Stimulated activated CD4-positive, alpha-beta T cell treated with anti-CD3 and anti-CD28 coated beads, Interleukin-12 subunit alpha, Interleukin-12 subunit beta, amount 100 ng/mL, for 48 hours (primary cell): ENCODE measurements around the gene MUL1.

Experiments used
- DNase-seq, 3 donors: peaks; one replicate each; pipeline ENCODE4 v3.0.0-alpha.2; 2020; ENCODE audit warnings: low read depth in 2 of 3, low spot score in 1 of 3

MUL1 gene

DNA sequence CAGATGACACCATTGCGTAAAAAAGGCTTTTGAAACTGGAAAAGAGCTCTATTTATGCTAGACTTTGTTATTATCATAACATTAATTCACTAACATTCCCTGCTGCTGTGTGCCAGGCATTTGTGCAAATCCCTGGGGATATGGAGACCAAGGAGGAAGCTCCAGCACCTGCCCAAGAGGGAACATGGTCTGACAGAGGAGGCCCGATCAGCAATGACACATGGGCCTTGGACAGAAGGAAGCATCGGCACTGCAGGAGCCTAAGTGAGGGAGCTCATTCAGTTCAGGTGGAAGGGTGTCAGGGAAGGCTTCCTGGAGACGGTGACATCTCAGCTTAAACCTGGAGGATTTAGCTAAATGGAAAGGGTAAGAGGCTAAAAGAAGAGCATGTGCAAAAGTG lies 35.8 kb downstream of the MUL1 start:
- DNase-seq = no peak

DNA sequence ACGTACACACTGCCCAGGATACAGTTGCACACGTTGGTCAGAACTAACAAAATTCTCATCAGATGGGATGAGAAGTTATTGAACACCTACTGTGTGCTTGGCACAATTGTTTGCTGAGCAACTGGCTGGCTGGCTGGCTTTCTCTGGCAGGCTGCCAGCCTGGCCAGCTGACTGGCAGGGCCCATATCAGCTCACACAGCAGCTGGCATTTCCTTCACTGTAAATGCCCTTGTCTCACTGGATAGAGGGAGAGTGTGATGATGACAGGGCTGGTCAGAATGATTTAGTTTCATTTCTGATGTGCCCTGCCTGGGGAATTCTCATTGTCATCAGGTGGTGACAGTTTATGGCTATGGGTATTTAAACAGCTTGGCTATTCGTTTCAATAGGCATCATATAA lies 37.8 kb downstream of the MUL1 start:
- no peak for DNase-seq

DNA sequence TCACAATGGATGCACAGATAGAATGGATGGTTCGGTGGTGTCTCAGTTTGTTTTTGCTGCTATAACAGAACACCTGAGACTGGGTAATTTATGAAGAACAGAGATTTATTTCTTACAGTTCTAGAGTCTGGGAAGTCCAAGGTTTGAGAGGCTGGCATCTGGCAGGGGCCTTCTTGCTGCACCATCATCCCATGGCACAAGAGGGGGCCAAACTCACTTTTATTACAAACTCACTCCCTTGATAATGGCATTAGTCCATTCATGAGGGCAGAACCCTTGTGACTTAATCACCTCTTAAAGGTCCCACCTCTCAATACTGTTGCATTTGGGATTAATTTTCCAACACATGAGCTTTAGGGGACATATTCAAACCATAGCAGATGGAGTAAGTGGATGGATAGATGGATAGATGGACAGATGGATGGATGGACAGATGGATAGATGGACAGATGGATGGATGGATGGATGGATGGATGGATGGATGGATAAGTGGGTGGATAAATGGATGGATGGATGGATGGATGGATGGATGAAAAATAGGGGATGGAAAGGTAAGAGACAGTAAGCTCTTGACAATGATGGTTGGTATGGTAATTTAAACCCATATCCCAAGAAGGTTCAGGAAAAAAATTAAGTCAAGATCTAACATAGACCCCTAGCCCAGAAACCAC lies 38.4 kb downstream of the MUL1 start:
- DNase-seq = no peak

DNA sequence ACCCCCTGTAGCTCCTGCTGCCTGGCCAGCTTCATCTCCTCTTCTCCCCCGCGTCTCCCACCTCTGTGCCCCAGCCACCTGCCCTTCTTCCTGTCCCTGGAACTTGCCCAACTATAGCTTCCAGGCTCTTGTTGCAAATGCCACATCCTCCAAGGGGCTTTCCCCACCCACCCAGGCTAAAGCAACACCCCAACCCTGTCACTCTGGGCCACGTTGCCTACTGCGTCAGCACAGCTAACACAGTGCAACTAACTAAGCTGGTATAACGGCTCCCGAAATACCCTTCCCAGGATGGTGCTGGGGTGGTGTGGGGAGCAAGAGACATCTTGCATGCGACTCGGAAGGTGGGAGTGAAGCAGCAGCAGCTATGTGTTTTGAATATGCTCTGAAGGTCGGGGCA lies 41.7 kb downstream of the MUL1 start:
- no peak for DNase-seq

DNA sequence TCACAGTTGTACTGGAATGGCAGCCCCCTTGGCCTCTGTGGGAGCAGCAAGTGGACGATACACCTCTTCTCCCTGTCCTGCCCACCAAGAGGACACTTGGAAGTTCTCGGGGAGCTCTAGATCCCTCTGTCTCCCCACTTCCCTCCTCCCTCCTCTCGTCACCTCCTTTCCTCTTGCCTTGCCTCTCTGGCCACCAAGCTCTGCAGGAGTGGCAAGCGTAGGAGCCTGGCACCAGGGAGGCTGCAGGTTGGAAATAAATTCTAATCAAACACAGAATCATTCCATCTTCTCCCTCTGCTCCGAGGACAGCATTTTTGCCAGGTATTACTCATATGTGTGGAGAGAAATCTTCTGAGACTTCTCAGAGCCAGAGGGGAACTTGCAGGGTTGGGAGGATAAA lies 42.8 kb downstream of the MUL1 start:
- no peak for DNase-seq

DNA sequence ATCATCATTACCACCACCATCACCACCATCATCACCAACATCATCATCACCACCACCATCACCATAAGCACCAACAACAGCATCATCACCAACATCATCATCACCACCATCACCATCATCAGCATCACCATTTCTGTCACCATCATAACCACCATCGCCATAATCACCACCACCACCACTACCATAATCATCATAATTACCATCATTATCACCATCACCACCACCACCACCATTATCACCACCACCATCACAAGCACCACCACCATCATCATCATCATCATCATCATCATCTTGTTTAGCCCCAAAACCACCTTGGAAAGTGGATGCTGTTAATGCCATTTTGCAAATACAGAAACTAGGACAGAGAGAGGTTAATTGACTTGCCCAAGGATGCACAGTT lies 44.4 kb downstream of the MUL1 start:
- DNase-seq = no peak

DNA sequence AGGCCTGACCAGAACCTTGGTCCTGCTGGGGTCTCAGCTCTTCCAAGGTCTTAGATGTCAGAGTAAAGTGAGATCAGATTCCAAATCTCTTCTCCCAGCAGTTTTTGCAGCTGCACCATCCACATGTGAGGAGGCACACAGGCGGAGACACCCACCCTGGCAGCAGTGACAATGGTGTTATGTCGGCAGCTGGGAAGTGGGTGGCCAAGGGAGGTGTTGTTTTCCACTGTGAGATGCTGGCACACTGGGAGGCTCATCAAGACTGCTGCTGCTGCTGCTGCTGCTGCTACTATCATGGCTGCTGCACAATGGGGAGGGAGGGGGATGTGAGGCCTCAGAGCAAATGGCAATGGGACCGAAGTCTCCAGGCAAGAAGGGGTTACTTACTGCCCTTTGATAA lies 45.6 kb downstream of the MUL1 start:
- DNase-seq = no peak

DNA sequence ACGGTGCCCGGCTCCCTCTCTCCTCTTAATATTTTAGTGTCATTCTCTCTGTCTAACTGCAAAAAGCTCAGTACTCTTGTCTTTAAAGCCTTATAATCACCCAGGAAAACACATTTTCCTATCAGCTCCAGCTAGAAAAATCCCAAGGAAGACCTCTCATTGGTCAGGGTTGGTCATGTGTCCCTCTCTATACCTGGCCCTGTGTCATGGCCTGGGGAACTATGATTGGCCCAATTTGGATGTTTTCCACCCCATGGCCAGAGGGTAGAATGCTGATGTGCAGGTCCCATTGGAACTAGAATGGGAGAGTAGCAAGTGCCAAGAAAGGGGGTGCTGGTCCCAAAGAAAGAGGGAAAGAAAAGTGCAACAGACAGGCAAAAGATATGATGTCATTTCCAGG lies 49.2 kb downstream of the MUL1 start:
- no peak for DNase-seq

DNA sequence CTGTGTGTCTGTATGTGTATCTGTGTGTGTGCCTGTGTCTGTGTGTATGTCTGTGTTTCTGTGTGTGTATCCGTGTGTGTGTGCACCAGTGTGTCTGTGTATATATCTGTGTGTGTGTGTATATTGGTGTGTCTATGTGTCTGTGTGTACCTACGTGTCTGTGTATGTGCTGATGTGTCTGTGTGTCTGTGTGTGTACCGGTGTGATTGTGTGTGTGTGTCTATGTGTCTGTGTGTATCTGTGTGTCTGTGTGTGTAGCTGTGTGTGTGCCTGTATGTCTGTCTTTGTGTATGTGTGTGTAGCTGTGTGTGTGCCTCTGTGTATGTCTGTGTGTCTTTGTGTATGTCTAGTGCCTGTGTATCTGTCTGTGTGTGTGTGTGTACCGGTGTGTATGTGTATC lies 53.9 kb downstream of the MUL1 start:
- DNase-seq = no peak

DNA sequence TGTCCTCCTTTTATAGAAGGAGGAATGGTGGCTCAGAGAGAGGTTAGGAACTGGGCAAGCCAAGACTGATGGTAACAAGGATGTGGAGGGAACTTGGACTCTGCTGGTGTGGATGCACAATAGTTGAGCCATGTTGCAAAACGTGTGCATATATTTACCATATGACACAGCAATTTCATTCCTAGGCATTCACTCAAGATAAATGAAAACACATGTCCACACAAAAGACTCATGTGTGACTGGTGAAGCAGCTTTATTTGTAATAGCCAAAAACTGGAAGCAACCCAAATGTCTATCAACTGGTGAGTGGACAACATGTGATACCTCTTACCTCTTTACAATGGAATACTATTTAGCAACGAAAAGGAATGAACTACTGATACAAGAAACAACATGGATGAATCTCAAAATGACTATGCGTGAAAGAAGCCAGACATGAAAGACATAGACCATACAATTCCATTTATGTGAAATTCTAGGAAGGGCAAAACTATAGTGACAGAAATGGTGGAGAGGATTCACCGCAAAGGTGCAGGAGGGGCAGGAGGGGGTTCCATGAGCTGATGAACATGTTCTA lies 58.1 kb downstream of the MUL1 start:
- DNase-seq = no peak
